Measurements from ENCODE around the gene NFIB.

NFIB gene

DNA sequence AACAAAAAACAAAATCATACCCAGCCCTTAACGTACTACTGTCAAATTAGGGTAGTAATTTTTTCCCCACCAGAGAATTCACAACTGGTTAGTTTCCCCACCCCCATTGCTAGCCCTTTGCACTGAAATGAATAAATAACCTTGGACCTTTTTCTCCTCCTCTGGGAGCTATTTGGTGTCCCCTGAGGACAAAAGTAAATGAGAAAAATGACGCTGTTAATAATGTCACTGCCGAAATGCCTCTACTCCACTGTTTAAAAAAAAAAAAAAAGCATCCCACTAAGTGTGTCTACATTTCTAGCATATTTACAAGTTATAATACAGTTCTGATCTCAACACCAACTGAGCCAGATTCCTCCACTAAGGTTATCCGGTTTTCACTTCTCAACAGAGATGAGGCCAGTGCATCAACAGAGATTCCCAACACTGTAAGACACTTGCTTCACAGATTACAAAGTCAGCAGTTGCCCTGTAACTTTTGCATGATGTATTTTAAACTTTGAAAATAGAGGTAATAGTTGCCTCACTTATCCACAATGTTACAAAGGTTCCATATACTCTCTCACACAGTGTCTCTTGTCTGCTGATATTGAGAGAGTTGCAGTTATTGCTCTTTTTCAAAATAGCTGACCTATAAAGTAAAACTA, 5.1 kb upstream of the NFIB start:
- DNase-seq: no peak

DNA sequence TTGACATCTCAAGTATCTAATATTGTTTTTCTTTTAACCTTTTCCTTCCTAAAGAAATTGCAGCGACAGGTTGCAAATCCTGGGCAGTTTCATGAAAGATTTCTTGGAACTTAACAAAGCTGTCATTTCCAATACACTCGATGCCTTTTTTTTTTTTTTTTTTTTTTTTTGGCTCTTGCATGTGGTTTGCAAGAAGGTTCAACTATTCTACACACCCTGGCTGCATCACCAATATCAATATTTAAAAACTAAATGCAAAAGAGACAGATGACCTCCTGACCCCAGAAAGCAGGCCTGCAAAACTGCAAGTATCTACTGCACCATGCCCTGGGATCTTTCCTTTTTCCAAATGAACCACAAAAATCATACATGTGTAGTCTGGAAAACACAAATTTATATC, 4.4 kb upstream of the NFIB start:
- DNase-seq: no peak

DNA sequence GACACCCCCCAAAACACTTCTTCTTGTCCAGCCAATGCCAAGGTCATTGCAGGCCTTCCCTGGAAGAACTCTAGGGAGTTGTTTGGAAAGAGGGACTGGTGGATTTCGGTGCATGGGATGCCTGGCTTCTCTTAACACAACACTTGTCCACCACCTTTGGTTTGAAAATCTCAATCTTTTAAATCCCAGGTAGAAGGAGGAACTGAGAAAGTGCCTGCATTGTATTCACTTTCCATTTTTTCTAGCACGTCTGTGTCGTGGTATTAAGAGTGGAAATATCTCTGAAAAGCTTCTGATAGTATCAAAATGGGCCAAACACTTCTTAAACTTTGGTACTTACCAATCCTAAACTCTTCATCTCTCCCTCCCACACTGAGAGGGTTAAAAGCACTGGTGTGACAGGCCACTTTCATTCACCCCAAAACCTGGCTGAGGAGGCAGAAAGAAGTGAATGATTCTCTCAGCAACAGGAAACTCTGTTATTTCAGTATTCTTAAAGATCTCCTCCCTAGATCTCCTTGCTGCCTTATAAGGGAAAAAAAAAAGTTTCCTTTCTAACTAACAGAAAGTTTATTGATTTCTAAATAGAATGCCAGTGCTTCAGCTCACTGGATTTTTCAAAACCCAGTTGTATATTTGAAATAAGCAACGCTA, 3.9 kb upstream of the NFIB start:
- DNase-seq: no peak

DNA sequence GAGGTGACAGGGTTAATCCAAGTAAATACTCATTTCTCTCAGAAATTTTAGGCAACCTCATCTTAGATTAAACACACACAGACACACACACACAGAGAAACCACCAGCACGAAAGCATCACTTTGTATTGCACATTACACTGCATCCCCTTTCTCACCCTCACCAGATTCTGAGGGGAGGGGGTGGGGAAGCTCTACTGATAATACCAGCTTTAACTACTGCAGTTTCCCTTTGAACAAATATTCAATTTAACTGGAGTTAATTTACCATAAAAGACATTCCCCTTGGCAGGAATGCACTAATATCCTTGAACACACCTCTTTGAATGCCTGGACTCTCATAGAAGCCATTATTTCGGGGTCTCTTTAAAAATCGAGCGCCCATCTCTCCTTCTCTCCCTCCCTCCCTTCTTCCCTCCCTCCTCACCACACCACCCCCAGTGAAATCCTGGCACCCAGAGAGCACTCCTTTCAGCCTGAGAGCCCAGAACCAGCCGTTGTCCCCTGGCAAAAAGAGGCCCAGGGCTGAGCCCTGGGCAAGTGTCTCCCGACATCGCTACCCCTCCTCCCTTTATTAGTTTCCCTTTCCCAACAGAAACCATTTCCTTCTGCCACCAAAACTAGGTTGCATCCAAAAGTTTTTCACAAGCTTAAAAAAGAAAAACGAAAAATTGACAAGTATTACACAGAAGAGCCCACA, 2.8 kb upstream of the NFIB start:
- no peak for DNase-seq

DNA sequence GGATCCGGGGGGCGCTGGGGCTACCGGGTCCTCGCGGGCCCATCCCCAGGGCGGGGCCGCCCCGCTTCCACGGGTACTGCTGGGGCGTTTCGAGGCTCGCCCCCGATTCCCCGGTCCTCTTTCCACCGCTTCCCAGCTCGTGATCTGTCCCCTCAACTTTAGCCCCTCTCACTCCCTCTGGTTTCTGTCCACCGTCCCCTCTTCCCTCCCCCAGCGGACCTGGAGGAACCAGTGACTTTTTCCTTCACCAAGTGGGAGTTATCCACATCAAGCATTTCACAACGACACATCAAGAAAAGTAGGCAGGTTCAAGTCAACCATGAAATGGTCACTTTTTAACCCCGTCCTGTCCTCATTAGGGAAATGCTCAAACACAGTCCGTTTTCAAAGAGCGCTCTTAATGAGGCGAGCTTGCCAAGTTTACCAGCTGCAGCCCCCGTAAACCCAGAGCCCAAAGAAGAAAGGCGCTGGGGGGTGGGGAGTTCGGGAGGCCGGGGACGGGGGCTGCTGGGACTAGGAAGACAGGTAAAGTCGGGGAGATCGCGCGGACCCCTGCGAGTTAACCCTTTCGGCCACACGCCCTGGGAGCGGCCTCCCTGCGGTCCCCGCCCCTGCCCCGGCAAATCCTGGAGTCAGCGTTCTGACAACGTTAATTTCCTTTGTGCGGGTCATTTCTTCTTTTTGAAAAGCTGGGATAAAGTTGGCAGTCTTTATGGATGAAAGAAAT, 2.1 kb upstream of the NFIB start:
- no peak for DNase-seq

DNA sequence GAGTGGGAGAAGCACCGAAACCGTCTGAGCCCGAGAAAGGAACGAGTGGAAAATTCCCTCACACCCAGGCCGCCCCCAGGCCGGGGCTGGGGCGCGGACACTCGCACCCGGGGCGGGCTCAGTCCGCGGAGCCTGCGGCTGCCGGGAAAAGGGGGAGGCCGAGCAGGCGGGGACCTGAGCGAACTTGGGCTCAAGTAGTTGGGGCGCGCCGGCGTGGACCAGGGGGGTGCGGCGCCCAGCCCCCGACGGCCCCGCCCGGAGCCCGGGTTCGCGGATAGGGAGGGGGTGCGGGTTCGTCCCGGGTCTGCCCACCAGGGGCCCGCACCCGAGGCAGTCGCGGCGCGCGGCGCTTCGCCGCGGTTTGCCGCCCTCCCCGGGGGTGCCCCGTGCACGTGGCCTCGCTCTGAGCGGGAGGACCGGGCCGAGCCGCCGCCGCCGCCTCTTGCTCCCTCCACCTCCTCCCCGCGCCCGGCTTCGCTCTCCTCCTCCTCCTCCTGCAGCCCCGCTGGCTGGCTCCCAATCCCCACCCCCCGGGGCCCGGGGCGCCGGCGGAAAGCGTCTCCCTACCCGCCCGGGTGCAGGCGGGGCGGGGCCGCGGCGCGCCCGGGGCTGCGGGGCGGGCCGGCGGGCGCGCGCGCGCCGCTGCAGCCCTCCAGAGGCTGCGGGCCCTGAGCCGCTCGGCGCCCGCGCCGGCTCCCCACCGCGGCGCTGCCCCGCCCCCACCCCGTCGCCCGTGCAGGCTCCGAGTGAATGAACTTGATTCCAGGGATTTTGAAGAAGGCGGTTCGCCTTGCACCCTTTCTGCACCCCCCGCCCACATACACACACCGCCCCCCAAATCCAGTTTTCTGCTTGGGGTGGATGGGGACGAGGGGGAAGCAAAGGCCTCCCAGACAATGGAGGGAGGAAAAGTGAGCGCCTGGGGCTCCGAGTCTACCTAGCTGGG, 1.3 kb upstream of the NFIB start:
- DNase-seq: no peak

DNA sequence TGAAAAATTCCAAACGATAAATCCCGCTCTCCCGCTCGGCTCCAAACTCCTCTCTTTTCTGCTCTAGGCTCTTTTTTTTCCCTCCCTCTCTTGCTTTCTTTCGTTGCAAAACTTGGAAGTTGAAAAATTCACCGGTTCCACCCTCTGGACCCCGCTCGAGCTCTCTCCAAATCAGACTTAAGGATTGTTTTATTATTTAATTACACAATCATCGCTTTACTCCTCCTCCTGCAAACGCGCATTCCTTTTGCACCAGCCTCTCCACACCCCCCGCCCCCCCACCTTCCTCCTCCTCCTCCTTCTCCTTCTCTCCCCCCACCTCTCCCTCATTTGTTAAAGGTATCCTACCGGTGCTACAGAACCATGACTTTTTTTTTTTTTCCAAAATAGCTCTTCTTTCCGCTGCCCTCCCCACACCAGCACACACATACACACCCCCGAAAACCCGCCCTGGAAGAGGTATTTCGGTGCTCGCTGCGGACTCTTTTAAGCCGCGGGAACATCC, 535 bp upstream of the NFIB start:
- no peak for DNase-seq

DNA sequence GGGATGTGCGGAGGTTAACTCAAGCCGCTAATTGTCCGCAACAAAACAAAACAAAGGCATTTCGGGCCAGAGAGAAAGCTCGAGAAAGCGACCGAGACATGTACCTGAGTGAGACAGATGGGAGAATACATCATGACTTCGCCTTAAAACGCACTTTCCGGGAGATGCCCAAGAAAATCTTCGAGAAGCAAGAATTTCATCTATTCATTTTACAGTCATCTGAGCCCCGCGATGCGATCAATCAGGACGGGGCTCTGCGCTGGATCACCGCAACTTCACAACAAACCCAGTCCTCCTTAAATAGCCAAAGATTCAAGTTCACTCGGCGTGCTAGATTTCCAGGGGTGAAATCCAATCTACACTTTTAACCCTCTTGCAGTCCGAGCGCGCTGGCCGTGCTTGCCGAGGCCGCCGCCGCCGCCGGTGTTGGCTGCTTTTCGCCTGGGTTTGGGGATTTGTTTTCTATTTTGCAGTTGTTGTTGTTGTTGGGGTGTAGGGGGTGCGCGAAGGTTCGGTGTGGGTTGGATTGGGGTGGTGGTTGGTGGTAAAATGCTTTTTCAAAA, 482 bp downstream of the NFIB start:
- DNase-seq: no peak

DNA sequence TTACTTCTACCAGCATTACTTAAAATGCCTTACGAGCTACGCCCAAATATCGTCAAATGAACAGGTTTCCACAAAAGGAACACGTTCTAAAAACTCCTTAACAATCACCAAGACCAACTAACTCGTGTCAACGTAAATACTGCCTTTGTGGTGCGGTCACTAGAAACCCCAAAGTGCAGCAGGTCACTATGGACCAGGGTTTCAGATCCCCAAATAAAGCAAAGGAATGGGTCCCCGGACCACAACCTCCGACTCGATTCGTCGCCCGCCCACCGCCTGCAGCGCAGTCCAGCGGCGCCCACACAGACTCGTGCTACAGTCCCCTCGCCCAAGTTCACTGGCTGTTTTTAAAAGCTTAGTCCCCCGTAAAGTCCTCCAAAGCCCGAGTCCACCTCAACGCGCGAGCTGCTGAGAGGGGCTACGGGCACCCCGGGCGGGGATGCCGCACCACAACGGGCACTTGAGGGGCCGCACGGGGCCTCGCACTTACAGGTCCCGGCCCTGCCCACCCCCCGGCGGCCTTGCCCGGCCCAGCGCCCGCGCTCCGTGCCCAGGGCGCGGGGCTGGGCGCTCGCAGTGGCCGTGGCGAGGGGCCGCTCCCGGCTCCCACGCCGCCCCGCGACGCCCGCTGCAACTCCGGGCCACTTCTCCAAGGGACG, 1.1 kb downstream of the NFIB start:
- DNase-seq: no peak

DNA sequence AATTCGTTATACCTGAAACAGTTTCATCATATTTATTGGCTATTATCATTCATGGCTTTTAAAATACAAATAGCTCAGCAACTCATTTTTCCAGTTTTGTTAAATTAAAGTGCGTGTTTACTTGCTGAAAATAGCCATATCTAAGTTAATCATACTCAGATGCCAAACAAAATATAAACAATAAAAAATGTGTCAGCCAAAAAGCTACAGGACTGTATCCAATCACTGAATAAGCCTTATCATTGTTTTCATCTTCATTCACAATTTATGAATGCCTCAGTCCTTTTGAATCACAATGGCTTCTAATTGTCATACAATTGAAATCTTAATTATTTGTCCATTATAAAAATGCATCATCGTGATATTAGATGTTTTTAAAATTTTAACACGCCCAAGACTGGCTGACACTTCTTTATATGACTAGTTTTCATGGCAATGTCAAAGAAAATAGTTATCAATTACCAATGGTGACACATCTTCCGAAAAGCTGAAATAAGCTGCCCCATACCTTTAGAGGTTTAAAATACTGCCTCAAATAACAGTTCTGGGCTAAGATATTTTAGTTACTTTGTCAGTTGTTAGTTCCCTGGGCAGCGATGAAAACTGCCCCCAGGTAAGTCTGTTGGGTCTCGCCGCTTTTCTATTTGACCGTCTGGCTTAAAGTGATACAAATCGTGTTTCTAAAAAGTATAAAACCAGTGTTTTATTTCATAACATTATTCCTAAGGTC, 1.8 kb downstream of the NFIB start:
- DNase-seq: no peak

DNA sequence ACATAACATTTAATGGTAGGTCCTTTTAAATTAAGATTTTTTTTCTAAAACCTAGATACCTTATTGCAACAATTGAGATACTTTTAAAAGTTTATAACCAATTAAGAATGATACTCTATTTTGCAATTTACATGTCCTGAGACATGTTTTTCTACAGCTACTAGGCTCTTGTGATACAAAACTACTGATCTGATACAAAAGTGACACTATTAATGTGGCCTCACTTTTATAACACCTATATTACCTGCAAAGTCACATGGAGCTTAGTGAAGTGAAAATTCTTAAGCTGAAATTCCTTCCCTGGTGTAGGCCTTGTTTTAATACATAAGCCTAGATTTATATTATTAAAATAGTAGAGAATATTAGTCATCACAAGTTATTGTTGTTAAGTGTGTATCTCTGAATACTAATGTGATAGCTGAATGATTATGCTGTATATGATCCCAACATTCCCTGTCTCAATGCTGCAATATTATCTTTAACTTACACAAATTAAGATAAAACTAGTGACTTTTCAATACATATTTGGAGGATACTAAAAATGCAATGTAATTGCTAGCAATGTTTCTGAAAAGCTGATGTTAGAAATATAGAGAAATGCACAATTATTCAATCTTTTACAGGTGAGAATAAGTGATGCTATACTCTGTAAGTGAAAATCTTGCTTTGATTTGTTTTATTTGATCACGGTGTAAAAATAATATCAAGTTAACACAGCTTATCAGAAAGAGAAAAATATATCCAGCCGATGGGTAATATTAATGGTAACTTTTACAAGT, 2.6 kb downstream of the NFIB start:
- DNase-seq: no peak

DNA sequence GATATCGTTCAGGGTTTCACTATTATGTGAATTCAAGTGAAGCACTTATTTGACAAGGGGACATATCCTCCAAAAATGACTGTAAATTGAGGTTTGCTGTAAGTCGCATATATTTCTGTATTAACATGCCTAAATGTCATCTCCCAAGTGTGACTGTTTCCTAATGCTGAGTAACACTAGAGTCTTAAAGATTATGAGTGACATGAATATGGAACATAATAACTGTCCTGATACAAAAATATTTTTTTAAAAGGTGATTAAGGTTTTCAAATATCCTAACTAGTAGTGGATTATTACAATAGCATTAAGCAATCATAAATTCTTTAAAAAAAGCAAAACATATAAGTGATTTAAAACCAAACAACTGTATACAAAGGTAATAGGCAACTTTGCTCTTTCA, 3.6 kb downstream of the NFIB start:
- DNase-seq: no peak

DNA sequence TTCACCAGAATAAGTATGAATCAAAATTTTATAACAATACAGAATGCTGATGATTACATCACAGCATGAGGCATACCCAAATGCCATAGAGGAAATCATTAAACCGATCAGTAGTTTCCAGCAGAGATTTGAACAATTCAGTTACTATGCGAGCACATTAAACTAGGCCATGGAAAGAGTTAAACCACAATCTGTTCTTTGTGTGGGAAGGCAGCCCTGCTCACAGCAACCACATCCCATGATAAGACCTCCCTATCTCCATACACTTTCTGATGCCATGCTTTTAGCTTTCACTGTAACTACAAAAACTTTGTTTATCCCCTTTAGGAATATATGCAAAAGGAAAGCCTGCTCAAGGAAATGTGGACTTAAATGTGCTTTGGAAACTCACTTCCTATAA, 4.5 kb downstream of the NFIB start:
- DNase-seq: no peak

DNA sequence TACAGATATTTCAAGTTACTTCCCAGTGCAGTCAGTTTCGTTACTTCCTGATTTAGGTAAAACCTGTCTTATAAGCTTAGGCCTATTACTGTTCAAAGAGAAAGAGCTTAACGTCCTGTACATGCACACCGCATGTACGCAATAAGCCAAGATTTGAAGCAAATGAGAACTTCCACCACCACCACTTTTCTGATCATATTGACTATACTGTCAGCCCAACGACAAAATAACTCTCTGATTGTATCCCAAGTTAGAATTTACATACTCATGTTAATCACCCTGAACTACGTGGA, 5.1 kb downstream of the NFIB start:
- no peak for DNase-seq

DNA sequence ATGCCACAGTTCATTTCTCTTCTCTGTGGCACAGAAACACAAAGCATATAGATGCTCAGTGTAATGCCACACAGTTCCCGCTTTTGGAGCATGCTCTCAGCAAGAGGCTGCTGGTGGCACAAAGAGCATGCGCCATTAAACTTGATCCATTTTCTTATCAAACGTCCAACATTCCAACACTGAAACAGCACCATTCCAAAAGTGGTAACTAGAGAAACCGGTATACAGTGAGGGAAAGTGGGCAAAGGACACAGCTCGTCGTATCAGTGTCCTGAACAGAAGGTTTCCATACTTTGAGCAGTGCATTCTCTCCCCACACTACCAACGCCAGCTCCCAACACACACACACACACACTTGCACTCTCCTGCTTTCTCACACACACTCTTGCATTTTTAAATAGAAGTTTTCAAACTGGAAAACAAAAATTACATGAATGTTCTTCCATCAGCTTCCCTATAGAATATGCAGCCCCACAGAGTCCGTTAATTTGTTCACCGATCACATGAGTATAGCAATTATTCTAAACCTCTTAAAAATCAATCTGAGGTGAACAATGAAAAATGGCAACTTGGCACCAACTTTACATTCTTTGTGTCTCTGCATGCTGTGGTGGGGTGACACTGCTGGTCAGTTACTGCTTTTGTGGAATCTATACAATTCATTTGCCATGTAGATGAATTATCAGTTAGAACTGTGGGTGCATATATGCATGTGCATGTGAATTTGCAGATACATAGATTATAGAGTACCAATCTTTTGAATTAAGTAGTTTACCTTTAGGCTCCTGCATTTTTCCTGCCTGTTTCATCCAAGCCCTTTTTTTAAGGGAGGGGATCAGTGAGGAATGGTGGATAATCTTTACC, 5.7 kb downstream of the NFIB start:
- no peak for DNase-seq

DNA sequence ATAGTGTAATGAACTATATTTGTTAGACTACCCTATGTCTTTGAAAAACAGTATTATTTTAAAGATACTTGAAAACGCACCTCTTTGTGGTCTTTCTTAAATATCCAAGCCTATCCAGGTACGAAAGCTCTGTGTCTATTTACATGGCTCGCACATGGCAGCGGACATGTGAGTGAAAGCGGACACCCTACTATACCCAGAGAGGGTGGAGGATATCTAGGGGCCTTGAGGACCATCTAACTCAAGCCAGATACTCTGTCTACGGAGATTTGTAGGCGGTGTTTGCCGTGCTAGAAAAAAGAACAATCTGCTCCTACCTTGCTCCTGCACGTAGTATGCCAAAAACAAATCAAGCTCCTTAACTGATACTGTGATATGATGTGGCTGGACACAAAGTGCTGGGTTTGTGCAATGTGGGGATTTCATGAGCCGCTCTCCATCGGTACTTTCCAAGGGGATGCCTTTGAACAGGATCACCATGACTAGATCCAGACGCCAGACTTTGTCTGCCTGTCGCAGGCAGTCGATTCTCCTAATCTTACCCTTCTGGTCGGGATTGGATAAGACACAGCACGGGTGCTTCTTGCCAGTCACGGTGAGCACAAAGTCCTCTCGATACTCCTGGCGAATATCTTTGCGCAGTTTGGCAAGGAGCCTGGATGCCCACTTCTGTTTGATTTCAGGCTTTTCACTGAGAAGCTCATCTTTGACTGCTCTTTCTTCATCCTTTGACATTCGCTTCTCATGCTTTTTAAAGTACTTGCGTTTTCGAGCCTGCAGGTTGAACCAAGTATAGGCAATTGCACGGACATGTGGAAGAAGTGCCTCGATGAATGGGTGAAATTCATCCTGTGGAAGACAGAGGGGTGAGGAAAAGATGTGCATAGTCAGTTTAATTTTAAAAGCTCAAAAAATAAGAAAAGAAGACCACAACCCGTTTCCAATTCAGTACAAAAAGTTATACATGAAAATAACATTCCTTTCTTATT, 7.0 kb downstream of the NFIB start:
- DNase-seq: no peak

DNA sequence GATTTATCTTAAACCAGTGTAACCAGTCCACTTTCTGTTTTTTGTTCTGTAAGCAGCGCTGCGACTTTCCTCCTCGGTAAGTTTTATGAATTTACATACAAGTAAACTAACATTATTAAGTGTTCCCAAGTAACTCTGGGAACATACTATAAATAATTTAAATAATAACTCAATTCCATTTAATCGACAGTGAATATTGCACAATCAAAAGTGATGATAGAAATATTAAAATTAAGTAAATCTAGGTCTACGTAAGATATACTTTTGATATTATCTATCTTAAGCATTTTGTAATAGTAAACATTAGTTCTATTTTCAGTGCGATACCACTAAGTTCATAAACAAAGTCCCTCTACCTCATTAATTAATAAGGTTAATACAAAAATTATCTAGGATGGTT, 7.8 kb downstream of the NFIB start:
- DNase-seq: no peak

DNA sequence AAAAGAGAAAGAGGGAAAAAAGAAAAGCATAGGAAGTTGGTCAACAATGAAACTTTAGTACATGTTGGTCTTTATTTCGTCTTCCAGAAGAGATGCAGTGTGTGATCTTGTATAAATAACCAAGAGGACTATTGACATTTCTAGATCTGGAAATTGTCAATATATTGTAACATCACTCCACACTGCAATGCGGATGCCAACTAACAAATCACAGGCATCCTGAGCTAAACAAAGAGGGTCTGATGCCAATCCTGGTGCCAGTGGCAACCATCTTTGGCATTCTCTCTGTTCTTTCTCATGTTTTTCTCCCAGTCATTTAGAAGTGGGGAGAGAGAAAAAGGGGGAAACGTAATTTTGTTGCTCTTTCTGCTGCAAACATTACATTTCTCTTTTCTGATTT, 9.7 kb downstream of the NFIB start:
- DNase-seq: no peak

Measured in inflammatory macrophage treated with lipopolysaccharide for 1 hour (primary cell).